Muscle layer of duodenum (tissue), 2 donors: ENCODE measurements around the gene PABPN1L.

Experiments used
- H3K27ac ChIP-seq: one replicate; pipeline ENCODE4 v1.7.0; 2013; ENCODE audit warnings: mild to moderate bottlenecking, low read length
- H3K27me3 ChIP-seq: one replicate; pipeline ENCODE4 v1.7.0; 2013; ENCODE audit warnings: low read depth, mild to moderate bottlenecking, control low read depth, low read length
- H3K36me3 ChIP-seq, 2 donors: one replicate each; pipeline ENCODE4 v1.7.0; 2013; ENCODE audit warnings: low read length in 2 of 2, control low read depth in 1 of 2, mild to moderate bottlenecking in 1 of 2; ENCODE audit not compliant: insufficient read depth in 2 of 2, control insufficient read depth in 1 of 2
- H3K4me1 ChIP-seq, 2 donors: one replicate each; pipeline ENCODE4 v1.7.0; 2013; ENCODE audit warnings: low read length in 2 of 2, mild to moderate bottlenecking in 2 of 2, control low read depth in 1 of 2, moderate library complexity in 1 of 2; ENCODE audit not compliant: insufficient read depth in 2 of 2, control insufficient read depth in 1 of 2
- H3K4me3 ChIP-seq, 2 donors: one replicate each; pipeline ENCODE4 v1.7.0; 2013; ENCODE audit warnings: low read length in 2 of 2, low read depth in 1 of 2, mild to moderate bottlenecking in 1 of 2
- H3K9me3 ChIP-seq, 2 donors: one replicate each; pipeline ENCODE4 v1.7.0; 2013; ENCODE audit warnings: low read length in 2 of 2, control low read depth in 1 of 2, mild to moderate bottlenecking in 1 of 2; ENCODE audit not compliant: control insufficient read depth in 1 of 2
- donor health status: healthy.

The PABPN1L gene

GRCh38 chr16:88909431-88910210 lies 43.2 kb upstream of the PABPN1L start:
- Histone ChIP-seq H3K9me3 (no peaks in the 10 kb centered on the region), H3K4me3 (no peak overlapping the region), H3K27me3 (no peaks in the 10 kb centered on the region), H3K36me3 (no peaks in the 10 kb centered on the region), H3K4me1 (no peaks in the 10 kb centered on the region), H3K27ac (no peak overlapping the region)

DNA sequence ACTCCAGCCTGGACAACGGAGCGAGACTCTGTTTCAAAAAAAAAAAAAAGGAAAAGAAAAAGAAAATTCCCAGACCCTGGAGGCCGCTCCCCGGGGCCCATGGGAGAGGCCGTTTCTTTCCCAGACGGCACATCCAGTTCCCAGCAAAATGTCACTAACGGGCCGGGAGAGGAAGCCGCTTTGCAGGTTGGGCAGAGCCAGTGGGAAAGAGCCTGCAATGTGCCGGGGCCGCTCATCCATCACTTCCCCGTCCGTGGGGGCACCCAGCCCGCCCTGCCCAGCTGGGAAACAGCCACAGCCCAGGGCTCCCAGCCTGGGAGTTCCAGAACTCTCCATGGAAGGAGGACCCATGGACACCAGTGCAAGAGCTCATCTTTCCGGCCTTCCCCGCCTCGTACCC lies 41.8 kb upstream of the PABPN1L start:
- Histone ChIP-seq H3K36me3 (no peaks in the 10 kb centered on the region), H3K9me3 (no peaks in the 10 kb centered on the region), H3K27ac (no peak overlapping the region), H3K4me1 (no peaks in the 10 kb centered on the region), H3K4me3 (no peak overlapping the region), H3K27me3 (no peaks in the 10 kb centered on the region)

DNA sequence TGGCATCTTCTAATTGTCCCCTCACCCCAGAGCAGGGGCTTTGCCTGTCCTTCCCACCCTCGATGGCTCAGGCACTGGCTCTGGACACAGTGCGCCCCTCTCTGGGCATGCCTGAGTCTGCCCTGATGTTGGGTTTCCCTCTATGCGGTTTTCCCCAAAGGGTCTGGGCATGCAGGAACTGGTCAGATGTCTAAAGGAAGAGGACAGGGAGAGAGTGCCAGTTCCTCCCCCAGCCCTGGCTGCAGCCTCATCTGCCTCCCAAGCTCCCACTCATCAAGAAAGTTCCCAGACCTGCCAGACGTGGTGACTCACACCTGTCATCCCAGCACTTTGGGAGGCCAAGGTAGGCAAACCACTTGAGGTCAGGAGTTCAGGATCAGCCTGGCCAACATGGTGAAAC lies 41.3 kb upstream of the PABPN1L start:
- H3K36me3 ChIP-seq = no peaks in the 10 kb centered on the region
- no peaks in the 10 kb centered on the region for H3K9me3 ChIP-seq
- no peak overlapping the region for H3K4me3 ChIP-seq
- H3K27ac ChIP-seq = no peak overlapping the region
- H3K4me1 ChIP-seq = no peaks in the 10 kb centered on the region
- H3K27me3 ChIP-seq = no peaks in the 10 kb centered on the region

DNA sequence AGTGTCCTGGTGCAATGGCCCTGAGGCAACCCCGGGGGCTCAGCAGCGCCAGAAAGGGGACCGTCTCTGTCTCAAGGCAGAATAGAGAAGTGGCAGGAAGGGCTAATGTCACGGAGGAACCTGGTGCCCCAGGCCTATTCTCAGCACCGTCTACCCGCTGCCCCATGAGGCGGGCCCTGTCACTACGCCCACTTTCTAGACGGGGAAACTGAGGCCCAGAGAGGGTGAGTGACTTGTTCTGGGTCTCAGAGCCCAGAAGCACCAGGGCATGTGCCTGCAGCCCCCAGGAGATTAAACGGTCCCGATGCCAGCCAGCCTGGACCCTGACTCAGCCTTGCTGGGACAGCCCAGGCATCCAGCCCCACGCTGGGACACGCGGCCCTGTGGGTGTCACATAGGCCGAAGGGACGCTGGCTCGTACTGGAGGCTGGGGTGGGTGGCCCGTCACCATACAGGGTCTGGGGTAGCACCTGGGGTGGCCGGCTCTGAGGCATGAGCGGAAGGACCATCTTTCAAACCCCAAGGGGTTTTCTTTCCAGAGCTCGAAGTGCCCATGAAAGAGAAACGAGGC lies 40.2 kb upstream of the PABPN1L start:
- Histone ChIP-seq H3K27me3 (no peaks in the 10 kb centered on the region), H3K36me3 (no peaks in the 10 kb centered on the region), H3K4me3 (no peak overlapping the region), H3K4me1 (no peaks in the 10 kb centered on the region), H3K27ac (no peak overlapping the region), H3K9me3 (no peaks in the 10 kb centered on the region)

- Histone ChIP-seq H3K4me1 (no peaks in the 10 kb centered on the region), H3K9me3 (no peaks in the 10 kb centered on the region), H3K27ac (no peak overlapping the region), H3K36me3 (no peaks in the 10 kb centered on the region), H3K4me3 (no peak overlapping the region), H3K27me3 (no peaks in the 10 kb centered on the region)
Observed at GRCh38 chr16:88906020-88906419, 39.6 kb upstream of the PABPN1L start.

- Histone ChIP-seq H3K9me3 (no peaks in the 10 kb centered on the region), H3K4me1 (no peaks in the 10 kb centered on the region), H3K4me3 (no peak overlapping the region), H3K36me3 (no peaks in the 10 kb centered on the region), H3K27ac (no peak overlapping the region), H3K27me3 (no peaks in the 10 kb centered on the region)
Observed at GRCh38 chr16:88905563-88905962, 39.1 kb upstream of the PABPN1L start.

DNA sequence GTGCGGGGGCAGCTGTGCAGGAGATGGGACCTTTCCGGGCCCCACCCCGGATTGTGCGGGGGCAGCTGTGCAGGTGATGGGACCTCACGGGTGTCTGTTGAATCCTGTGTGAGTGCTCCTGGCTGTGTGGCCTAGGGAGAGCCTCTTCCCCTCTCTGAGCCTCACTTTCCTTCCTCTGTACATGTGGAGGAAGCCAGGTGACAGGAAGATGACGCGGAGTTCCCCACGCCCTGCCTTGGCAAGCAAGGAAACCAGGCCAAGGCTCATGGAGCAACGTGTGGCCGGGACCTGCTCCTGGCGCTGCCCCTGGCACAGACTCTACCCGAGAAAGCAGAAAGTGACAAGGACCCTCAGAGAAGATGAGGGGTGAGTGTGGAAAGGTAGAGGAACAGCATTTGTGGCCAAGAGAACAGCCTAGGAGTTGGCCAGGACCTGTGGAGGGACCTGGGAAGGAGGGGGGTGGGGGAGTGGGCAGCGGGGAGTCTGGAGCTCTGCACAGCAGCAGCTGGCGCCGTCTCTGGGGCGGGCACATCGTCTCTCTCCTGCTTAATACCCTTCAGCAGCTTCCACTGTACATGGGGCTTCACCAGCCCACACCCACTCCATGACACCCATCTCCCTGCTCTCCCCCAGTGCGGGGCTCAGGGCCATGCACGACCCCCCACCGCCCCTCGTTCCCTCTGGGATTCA lies 38.4 kb upstream of the PABPN1L start:
- no peaks in the 10 kb centered on the region for H3K27me3 ChIP-seq
- peaks cover 0 to 3% of the 10 kb centered on the region in 2 donors for H3K36me3 ChIP-seq
- no peaks in the 10 kb centered on the region for H3K4me1 ChIP-seq
- no peaks in the 10 kb centered on the region for H3K9me3 ChIP-seq
- no peak overlapping the region for H3K27ac ChIP-seq
- H3K4me3 ChIP-seq = no peak overlapping the region

DNA sequence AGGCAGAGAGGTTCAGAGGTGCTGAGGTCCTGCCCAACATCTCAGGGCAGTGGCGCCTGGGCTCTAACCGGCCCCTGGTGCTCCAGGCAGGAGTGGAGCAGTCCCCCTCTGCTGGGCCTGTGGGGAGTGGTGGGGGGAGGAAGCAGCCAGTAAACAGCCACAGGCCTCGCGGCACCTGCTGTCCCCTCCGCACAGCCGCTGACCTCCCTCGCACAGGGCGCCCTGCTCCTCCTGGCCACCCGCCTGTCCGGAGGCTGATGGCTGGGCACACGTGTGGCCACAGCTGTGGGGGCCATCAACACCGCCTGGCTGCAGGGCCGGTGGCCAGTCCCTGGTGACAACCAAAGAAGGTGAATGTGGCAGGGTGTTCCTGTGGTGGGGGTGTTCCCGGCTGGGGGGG lies 36.8 kb upstream of the PABPN1L start:
- H3K4me3 ChIP-seq = no peak overlapping the region
- no peaks in the 10 kb centered on the region for H3K4me1 ChIP-seq
- no peak overlapping the region for H3K27ac ChIP-seq
- no peaks in the 10 kb centered on the region for H3K9me3 ChIP-seq
- H3K36me3 ChIP-seq = peaks cover 0 to 3% of the 10 kb centered on the region in 2 donors
- no peaks in the 10 kb centered on the region for H3K27me3 ChIP-seq

DNA sequence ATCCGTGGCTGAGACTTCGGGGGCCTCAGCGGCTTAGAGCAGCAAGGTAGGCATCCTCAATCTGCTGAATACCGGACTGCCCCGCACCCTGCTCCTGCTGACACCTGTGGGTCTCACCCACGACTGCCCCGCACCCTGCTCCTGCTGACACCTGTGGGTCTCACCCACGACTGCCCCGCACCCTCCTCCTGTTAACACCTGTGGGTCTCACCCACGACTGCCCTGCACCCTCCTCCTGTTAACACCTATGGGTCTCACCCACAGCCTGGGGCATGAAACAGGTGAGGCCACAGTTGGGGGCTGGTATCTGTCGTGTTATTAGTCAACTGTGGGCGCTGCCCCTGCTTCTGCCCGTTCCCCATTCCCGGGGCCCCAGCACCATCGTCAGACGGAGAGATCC lies 36.3 kb upstream of the PABPN1L start:
- H3K9me3 ChIP-seq = no peaks in the 10 kb centered on the region
- no peak overlapping the region for H3K27ac ChIP-seq
- H3K27me3 ChIP-seq = no peaks in the 10 kb centered on the region
- H3K4me1 ChIP-seq = no peaks in the 10 kb centered on the region
- H3K4me3 ChIP-seq = no peak overlapping the region
- peaks cover 0 to 3% of the 10 kb centered on the region in 2 donors for H3K36me3 ChIP-seq

- H3K36me3 ChIP-seq = peaks cover 0 to 6% of the 10 kb centered on the region in 2 donors
- H3K4me3 ChIP-seq = no peak overlapping the region
- no peaks in the 10 kb centered on the region for H3K27me3 ChIP-seq
- H3K9me3 ChIP-seq = no peaks in the 10 kb centered on the region
- no peak overlapping the region for H3K27ac ChIP-seq
- H3K4me1 ChIP-seq = no peaks in the 10 kb centered on the region
Observed at GRCh38 chr16:88901718-88902337, 35.4 kb upstream of the PABPN1L start.

DNA sequence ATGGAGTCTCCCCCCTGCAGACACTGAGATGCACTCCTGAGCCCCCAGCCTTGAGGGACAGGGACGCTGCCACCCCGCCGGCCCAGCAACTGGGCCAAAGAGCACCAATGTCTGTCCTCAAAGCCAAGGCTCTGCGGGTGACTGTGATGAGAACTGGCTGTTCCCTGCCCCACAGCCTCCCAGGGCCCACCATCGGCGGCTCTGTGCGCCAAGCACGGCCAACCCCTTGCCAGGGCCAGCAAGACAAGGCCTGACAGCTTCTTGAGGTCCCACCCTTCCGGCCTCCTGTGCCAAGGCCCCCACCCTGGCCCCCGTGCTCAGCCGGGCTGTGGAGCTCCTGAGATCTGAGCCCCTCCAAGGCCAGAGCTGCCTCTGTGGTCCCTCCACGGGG lies 34.2 kb upstream of the PABPN1L start:
- Histone ChIP-seq H3K36me3 (peaks cover 0 to 6% of the 10 kb centered on the region in 2 donors), H3K27ac (no peak overlapping the region), H3K4me3 (no peak overlapping the region)

More for the DNA sequence above, 34.2 kb upstream of the PABPN1L start:
- Histone ChIP-seq H3K9me3 (no peaks in the 10 kb centered on the region), H3K4me1 (no peaks in the 10 kb centered on the region), H3K27me3 (no peaks in the 10 kb centered on the region)
